PC-3 (cell line): ENCODE data around the gene VPS18. TPM values are rescaled to one million over a fixed set of nuclear protein-coding genes. Genes with fewer than 3 reads are reported as not detected.
A peak's percentile ranks its signal among the peaks of the same experiment; 100 is the strongest.

Experiments used
- ATAC-seq: fragments of 200-7000 bp; cut with Tn5 transposase; 2 replicates; pipeline ENCODE4 v1.9.1; 2020; ENCODE audit warnings: mild to moderate bottlenecking, moderate library complexity
- BruUV-seq: library from RNA; stranded (reverse); fragments of 400-500 nt; replicated peaks from 2 replicates; lab custom pipeline; 2021; lab: Mats Ljungman, UMichigan
- CTCF ChIA-PET: fragments of 300-600 bp; sonication (Branson Sonifier 250); formaldehyde crosslinking; loops from one replicate; lab custom pipeline; 2022; ENCODE audit warnings: antibody characterized with exemption; lab: Charles Lee
- POLR2A ChIA-PET: fragments of 300-600 bp; sonication (Branson Sonifier 250); formaldehyde crosslinking; loops from one replicate; lab custom pipeline; 2022; ENCODE audit warnings: antibody characterized with exemption; ENCODE audit not compliant: unreplicated experiment; lab: Charles Lee
- DNase-seq: peaks from one replicate; pipeline ENCODE4 v3.0.0-alpha.2; 2015
- H2AFZ ChIP-seq: fragments of 300-600 bp; sonication (generic); 2 replicates; pipeline ENCODE4 v1.6.0; 2016; ENCODE audit warnings: antibody characterized with exemption, low read length
- H3F3A ChIP-seq: fragments of 300-600 bp; sonication (generic); one replicate; pipeline ENCODE4 v1.6.0; 2017; ENCODE audit warnings: antibody characterized with exemption, low read length, control low read depth, mild to moderate bottlenecking; ENCODE audit not compliant: unreplicated experiment
- H3K27ac ChIP-seq: fragments of 300-600 bp; sonication (generic); 2 replicates; pipeline ENCODE4 v1.5.1; 2016; ENCODE audit warnings: mild to moderate bottlenecking, low read length
- H3K27me3 ChIP-seq: fragments of 300-600 bp; sonication (generic); 2 replicates; pipeline ENCODE4 v1.6.1; 2016; ENCODE audit warnings: low read length, mixed read lengths
- H3K36me3 ChIP-seq: fragments of 300-600 bp; sonication (generic); 2 replicates; pipeline ENCODE4 v1.6.1; 2016; ENCODE audit warnings: low read depth, mixed run types, low read length, mixed read lengths
- H3K4me1 ChIP-seq: fragments of 300-600 bp; sonication (generic); 2 replicates; pipeline ENCODE4 v1.5.1; 2016; ENCODE audit warnings: low read length; ENCODE audit not compliant: insufficient read depth
- H3K4me2 ChIP-seq: fragments of 300-600 bp; sonication (generic); 2 replicates; pipeline ENCODE4 v1.6.0; 2016; ENCODE audit warnings: low read length
- H3K4me3 ChIP-seq: fragments of 300-600 bp; sonication (generic); 2 replicates; pipeline ENCODE4 v1.5.1; 2016; ENCODE audit warnings: mild to moderate bottlenecking, low read length, mixed read lengths
- H3K79me2 ChIP-seq: fragments of 300-600 bp; sonication (generic); 2 replicates; pipeline ENCODE4 v1.6.1; 2017; ENCODE audit warnings: low read length, mixed read lengths
- H3K9ac ChIP-seq: fragments of 300-600 bp; sonication (generic); 2 replicates; pipeline ENCODE4 v1.6.0; 2016; ENCODE audit warnings: mild to moderate bottlenecking, low read length
- H3K9me2 ChIP-seq: fragments of 300-600 bp; sonication (generic); replicated peaks from 2 replicates; pipeline ENCODE4 v1.6.1; 2016; ENCODE audit warnings: mixed run types, low read length, mixed read lengths
- H3K9me3 ChIP-seq: fragments of 300-600 bp; sonication (generic); 2 replicates; pipeline ENCODE4 v1.6.1; 2016; ENCODE audit warnings: low read length, mixed read lengths
- H4K20me1 ChIP-seq: fragments of 300-600 bp; sonication (generic); 2 replicates; pipeline ENCODE4 v1.6.1; 2016; ENCODE audit warnings: low read length, mixed read lengths
- EZH2 ChIP-seq: fragments of 300-600 bp; sonication (generic); IDR thresholded peaks from one replicate; pipeline ENCODE4 v1.6.1; 2017; ENCODE audit warnings: antibody characterized with exemption, mild to moderate bottlenecking, low read length; ENCODE audit not compliant: unreplicated experiment
- EZH2phosphoT487 ChIP-seq: fragments of 300-600 bp; sonication (generic); IDR thresholded peaks from 2 replicates; pipeline ENCODE4 v1.6.1; 2018; ENCODE audit warnings: mild to moderate bottlenecking, antibody characterized with exemption, low read length, borderline replicate concordance
- intact Hi-C: fragments of 100-400 bp; cut with micrococcal nuclease; formaldehyde crosslinking; loops from 2 replicates; pipeline ENCODE4 v1.9.0; 2023
- total RNA-seq: library from RNA; depleted of rRNA; stranded (reverse); fragments of >200 nt; gene quantifications from 2 replicates; pipeline ENCODE4 v1.2.3, GENCODE V29; 2014
- TF ChIP-seq, protein P1 (sequence below): fragments of 300-600 bp; sonication (generic); conservative IDR thresholded peaks from 2 replicates; pipeline ENCODE4 v1.5.1; 2017; ENCODE audit warnings: antibody characterized with exemption, low read depth, mild to moderate bottlenecking, low read length

Gene VPS18
- total RNA-seq, 1 experiment from 2014 or later = 37.6 TPM

DNA sequence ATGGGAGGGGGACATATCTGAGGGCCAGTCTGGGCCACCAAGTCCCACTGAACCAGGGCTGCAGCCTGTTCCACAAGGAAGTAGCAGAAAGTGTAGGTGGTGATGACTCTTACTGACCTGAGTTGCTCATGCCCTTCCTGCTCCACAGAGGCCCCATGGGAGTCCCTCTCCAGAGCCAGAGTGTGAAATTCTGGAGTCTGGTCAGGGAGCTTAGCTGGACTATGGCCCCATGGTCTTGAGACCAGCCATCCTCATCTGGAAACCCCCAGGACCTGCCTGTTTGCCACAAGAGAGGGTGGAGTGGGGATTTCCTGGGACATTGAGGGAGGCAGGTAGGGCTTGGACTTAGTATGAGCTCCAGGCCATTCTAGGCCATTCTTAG is 47.4 kb upstream of the VPS18 start:
- Histone ChIP-seq H3K79me2 (peaks cover 83% of the 10 kb centered on the region), H3K36me3 (peaks cover 15% of the 10 kb centered on the region; the same call in 1 of the 2 replicates), H3K9me2 (no peaks in the 10 kb centered on the region), H3K4me2 (peak overlapping the region; percentile 83), H3F3A (no peaks in the 10 kb centered on the region), H4K20me1 (peaks cover 19% of the 10 kb centered on the region; the same call in 1 of the 2 replicates), H2AFZ (no peak overlapping the region), H3K9me3 (no peaks in the 10 kb centered on the region), H3K27ac (peak overlapping the region; percentile 53), H3K4me3 (peak overlapping the region; percentile 88), H3K27me3 (no peaks in the 10 kb centered on the region), H3K4me1 (peaks cover 38% of the 10 kb centered on the region), H3K9ac (peak overlapping the region; percentile 44)
- POLR2A ChIA-PET = no interaction called here
- BruUV-seq = no TSS peak
- DNase-seq = peak; percentile 34
- intact Hi-C loops = no loop called here
- CTCF ChIA-PET = interaction anchor here (0.6 to 2.8 kb wide), 3 partner anchors 11 to 45 kb away, joined by 3 to 11 read pairs (median 5); no protein-coding TSS in a partner anchor
- no peak for ATAC-seq
- TF ChIP-seq EZH2phosphoT487 (no peak), EZH2 (no peak)
- TF ChIP-seq, protein P1, sequence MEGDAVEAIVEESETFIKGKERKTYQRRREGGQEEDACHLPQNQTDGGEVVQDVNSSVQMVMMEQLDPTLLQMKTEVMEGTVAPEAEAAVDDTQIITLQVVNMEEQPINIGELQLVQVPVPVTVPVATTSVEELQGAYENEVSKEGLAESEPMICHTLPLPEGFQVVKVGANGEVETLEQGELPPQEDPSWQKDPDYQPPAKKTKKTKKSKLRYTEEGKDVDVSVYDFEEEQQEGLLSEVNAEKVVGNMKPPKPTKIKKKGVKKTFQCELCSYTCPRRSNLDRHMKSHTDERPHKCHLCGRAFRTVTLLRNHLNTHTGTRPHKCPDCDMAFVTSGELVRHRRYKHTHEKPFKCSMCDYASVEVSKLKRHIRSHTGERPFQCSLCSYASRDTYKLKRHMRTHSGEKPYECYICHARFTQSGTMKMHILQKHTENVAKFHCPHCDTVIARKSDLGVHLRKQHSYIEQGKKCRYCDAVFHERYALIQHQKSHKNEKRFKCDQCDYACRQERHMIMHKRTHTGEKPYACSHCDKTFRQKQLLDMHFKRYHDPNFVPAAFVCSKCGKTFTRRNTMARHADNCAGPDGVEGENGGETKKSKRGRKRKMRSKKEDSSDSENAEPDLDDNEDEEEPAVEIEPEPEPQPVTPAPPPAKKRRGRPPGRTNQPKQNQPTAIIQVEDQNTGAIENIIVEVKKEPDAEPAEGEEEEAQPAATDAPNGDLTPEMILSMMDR = no peak

DNA sequence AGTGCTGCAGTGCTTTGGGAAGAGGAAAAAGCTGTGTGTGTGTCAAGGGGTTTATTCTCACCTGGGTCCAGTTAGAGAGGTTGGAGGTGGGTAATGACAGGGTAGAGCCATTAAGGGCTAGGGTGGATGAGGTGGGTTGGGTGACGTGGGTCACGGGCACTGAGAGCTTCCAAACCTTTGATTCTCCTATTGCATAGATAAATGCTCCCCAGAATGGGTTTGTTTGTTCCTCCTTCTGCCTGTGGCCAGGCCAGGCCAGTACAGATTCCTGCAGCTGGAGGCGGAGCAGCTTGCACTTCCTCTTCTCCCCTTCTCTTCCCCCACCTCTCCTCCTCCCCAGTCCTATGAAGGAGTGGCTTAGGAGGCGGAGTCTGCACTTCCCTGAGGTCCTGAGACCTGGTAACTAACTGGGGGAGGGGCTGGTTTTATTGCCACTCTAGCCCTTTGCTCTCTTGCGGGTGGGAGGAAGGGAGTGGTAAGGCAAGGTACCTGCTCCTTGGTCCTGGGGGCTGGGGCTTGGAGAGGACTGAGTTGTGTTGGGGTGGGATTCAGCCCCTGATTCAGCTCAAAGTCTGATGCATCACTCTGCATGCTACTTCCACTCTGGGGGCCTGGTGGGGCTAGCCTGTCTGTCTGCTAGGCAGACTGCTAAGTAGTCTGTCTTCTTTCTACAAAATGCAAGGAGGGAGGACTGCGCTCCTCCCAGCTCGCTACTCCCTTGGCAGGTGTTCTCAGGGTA is 46.9 kb upstream of the VPS18 start:
- Histone ChIP-seq H3K4me1 (peaks cover 38% of the 10 kb centered on the region), H3K9ac (peak overlapping the region; percentile 44), H3K4me3 (peak overlapping the region; percentile 88), H2AFZ (no peak overlapping the region), H3K27me3 (no peaks in the 10 kb centered on the region), H3K27ac (peak overlapping the region; percentile 53), H3K4me2 (peak overlapping the region; percentile 83), H3K9me3 (no peaks in the 10 kb centered on the region), H3K9me2 (no peaks in the 10 kb centered on the region), H3K79me2 (peaks cover 85% of the 10 kb centered on the region), H3F3A (no peaks in the 10 kb centered on the region), H3K36me3 (peaks cover 15% of the 10 kb centered on the region; the same call in 1 of the 2 replicates), H4K20me1 (peaks cover 19% of the 10 kb centered on the region; the same call in 1 of the 2 replicates)
- ATAC-seq (peak; percentile 65), DNase-seq (peak; percentile 85)
- intact Hi-C loops = no loop called here
- POLR2A ChIA-PET = interaction anchor here (0.6 kb wide), 1 partner anchor 24 kb away, joined by 3 read pairs; no protein-coding TSS in a partner anchor
- CTCF ChIA-PET = interaction anchor here (0.6 to 2.8 kb wide), 3 partner anchors 10 to 45 kb away, joined by 3 to 11 read pairs (median 5); no protein-coding TSS in a partner anchor
- BruUV-seq = no TSS peak
- no peak for TF ChIP-seq EZH2phosphoT487
- TF ChIP-seq EZH2 = no peak

DNA sequence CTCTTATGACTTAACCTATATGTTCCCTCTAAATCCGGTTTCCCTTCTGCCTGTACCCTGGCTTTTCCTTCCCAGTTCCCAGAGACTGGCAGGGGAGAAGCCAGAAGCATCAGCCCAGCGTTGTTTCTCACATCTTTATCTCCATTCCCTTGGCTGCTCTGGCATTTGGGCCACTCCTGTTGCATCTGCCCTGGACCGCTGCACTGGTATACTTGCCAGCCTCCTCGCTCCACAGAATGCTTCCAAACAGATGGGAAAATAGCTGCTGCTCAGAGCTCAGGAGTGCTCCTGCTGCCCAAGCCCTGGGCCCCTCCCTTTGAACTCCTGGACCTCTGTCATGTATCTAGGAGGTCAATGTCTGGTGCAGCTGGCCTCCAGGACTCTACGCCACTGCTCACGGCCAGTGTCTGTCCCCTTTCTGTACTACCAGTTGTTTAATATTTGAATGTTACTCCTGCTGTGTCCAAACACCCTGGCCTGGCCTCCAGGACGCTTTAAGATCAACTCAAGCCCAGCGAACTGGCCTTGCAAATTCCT is 43.6 kb upstream of the VPS18 start:
- H3K27me3 ChIP-seq = no peaks in the 10 kb centered on the region
- H3K27ac ChIP-seq = no peak overlapping the region
- H3K79me2 ChIP-seq = peaks cover 58% of the 10 kb centered on the region
- TF ChIP-seq, protein P1 = no peak
- TF ChIP-seq EZH2 (no peak), EZH2phosphoT487 (no peak)
- ATAC-seq (no peak), DNase-seq (no peak)
- CTCF ChIA-PET = interaction anchor here (0.5 kb wide), 1 partner anchor 43 kb away, joined by 4 read pairs; no protein-coding TSS in a partner anchor
- H3K36me3 ChIP-seq = peaks cover 28% of the 10 kb centered on the region; the same call in 1 of the 2 replicates
- H3K4me2 ChIP-seq = no peak overlapping the region
- H3K4me3 ChIP-seq = no peak overlapping the region
- H3K9ac ChIP-seq = no peak overlapping the region
- H3K4me1 ChIP-seq = peaks cover 25% of the 10 kb centered on the region
- POLR2A ChIA-PET = no interaction called here
- no peaks in the 10 kb centered on the region for H3K9me3 ChIP-seq
- no TSS peak for BruUV-seq
- no peaks in the 10 kb centered on the region for H3F3A ChIP-seq
- intact Hi-C loops = no loop called here
- H4K20me1 ChIP-seq = peaks cover 19% of the 10 kb centered on the region; the same call in 1 of the 2 replicates
- no peak overlapping the region for H2AFZ ChIP-seq
- no peaks in the 10 kb centered on the region for H3K9me2 ChIP-seq
